MCF 10A (cell line): ENCODE results near the gene ADSS1. TPM values are rescaled to one million over a fixed set of nuclear protein-coding genes. Genes with fewer than 3 reads are reported as not detected.

Experiments
- BruUV-seq: library from RNA; stranded (reverse); fragments of 400-500 nt; replicated peaks from 2 replicates; lab custom pipeline; 2021; lab: Mats Ljungman, UMichigan
- CTCF ChIA-PET: fragments of 300-600 bp; sonication (Branson Sonifier 250); formaldehyde crosslinking; extraction: SDS; loops from one replicate; lab custom pipeline; 2021; ENCODE audit warnings: antibody characterized with exemption, inconsistent platforms; lab: Yijun Ruan, JAX
- POLR2A ChIA-PET: fragments of 300-600, 350-650 bp; sonication (Branson Sonifier 250); formaldehyde crosslinking; extraction: SDS; loops from one replicate; lab custom pipeline; 2020; ENCODE audit warnings: antibody characterized with exemption, inconsistent platforms; lab: Yijun Ruan, JAX
- DNase-seq: peaks from one replicate; pipeline ENCODE4 v3.0.0-alpha.2; 2018; ENCODE audit not compliant: unreplicated experiment
- H3K27ac Mint-ChIP-seq: one replicate; pipeline ENCODE4 v1.8.0; 2022; ENCODE audit warnings: mild to moderate bottlenecking, low read depth, mixed read lengths; ENCODE audit not compliant: unreplicated experiment
- H3K27me3 Mint-ChIP-seq: one replicate; pipeline ENCODE4 v1.8.0; 2022; ENCODE audit warnings: mixed read lengths; ENCODE audit not compliant: insufficient read depth, unreplicated experiment
- H3K36me3 Mint-ChIP-seq: one replicate; pipeline ENCODE4 v1.8.0; 2022; ENCODE audit warnings: mild to moderate bottlenecking, moderate library complexity, mixed read lengths; ENCODE audit not compliant: insufficient read depth, unreplicated experiment
- H3K4me1 Mint-ChIP-seq: one replicate; pipeline ENCODE4 v1.8.0; 2022; ENCODE audit warnings: mixed read lengths; ENCODE audit not compliant: insufficient read depth, unreplicated experiment
- H3K4me3 Mint-ChIP-seq: one replicate; pipeline ENCODE4 v1.8.0; 2022; ENCODE audit warnings: mild to moderate bottlenecking, moderate library complexity, mixed read lengths; ENCODE audit not compliant: unreplicated experiment
- H3K9me3 Mint-ChIP-seq: one replicate; pipeline ENCODE4 v1.8.0; 2022; ENCODE audit warnings: mixed read lengths; ENCODE audit not compliant: unreplicated experiment
- CTCF ChIP-seq: fragments of 200-600 bp; IDR thresholded peaks from one replicate; pipeline ENCODE4 v1.8.0; 2022; ENCODE audit warnings: antibody characterized with exemption, mild to moderate bottlenecking; ENCODE audit not compliant: unreplicated experiment
- intact Hi-C: fragments of 100-400 bp; cut with micrococcal nuclease; formaldehyde crosslinking; loops from 2 replicates; pipeline ENCODE4 v1.14.1; 2022
- total RNA-seq: library from RNA; stranded (reverse); gene quantifications from 2 replicates; pipeline ENCODE4 v1.2.3, GENCODE V29; 2022

Gene ADSS1
- total RNA-seq, 1 experiment from 2014 or later = 2.9 TPM

GRCh38 chr14:104709387-104710039 is 14.5 kb upstream of the ADSS1 start:
- no TSS peak for BruUV-seq
- no peak for TF ChIP-seq CTCF
- H3K4me3 Mint-ChIP-seq = no peak overlapping the region
- H3K9me3 Mint-ChIP-seq = no peaks in the 10 kb centered on the region
- ChIA-PET POLR2A (no interaction called here), CTCF (interaction anchor here (0.6 to 2.4 kb wide), 12 partner anchors 11 to 930 kb away, joined by 3 to 12 read pairs (median 4); partner anchors contain the start of gene ADSS1)
- peaks cover 38% of the 10 kb centered on the region for H3K36me3 Mint-ChIP-seq
- H3K4me1 Mint-ChIP-seq = peaks cover 6% of the 10 kb centered on the region
- intact Hi-C loops = no loop called here
- no peaks in the 10 kb centered on the region for H3K27me3 Mint-ChIP-seq
- no peak overlapping the region for H3K27ac Mint-ChIP-seq
- no peak for DNase-seq

GRCh38 chr14:104710071-104710735 is 13.8 kb upstream of the ADSS1 start:
- Mint-ChIP-seq H3K9me3 (no peaks in the 10 kb centered on the region), H3K4me3 (no peak overlapping the region), H3K36me3 (peaks cover 32% of the 10 kb centered on the region), H3K4me1 (peaks cover 6% of the 10 kb centered on the region), H3K27ac (no peak overlapping the region), H3K27me3 (no peaks in the 10 kb centered on the region)
- intact Hi-C loops = no loop called here
- ChIA-PET POLR2A (interaction anchor here (0.5 kb wide), 1 partner anchor 13 kb away, joined by 4 read pairs; no protein-coding TSS in a partner anchor), CTCF (interaction anchor here (1.2 to 2.4 kb wide), 5 partner anchors 13 to 63 kb away, joined by 4 to 12 read pairs (median 10); partner anchors contain the start of genes ADSS1 and SIVA1)
- DNase-seq = no peak
- BruUV-seq = no TSS peak
- no peak for TF ChIP-seq CTCF

GRCh38 chr14:104712881-104713734 is 10.9 kb upstream of the ADSS1 start:
- DNase-seq = no peak
- Mint-ChIP-seq H3K27ac (no peak overlapping the region), H3K27me3 (no peaks in the 10 kb centered on the region), H3K4me3 (no peak overlapping the region), H3K9me3 (no peaks in the 10 kb centered on the region), H3K4me1 (peaks cover 6% of the 10 kb centered on the region), H3K36me3 (peaks cover 37% of the 10 kb centered on the region)
- intact Hi-C loops = no loop called here
- ChIA-PET POLR2A (interaction anchor here (1.5 kb wide), 1 partner anchor 32 kb away, joined by 3 read pairs; no protein-coding TSS in a partner anchor), CTCF (interaction anchor here (2.1 kb wide), 1 partner anchor 10 kb away, joined by 7 read pairs; no protein-coding TSS in a partner anchor)
- no TSS peak for BruUV-seq
- no peak for TF ChIP-seq CTCF
